NCI-H446 treated with DMSO at 0.1 percent for 48 hours (cell line): ENCODE results near the gene GALR3.
"Not testable (repeated sequence)": the region's sequence is repeated elsewhere in the genome, so short reads cannot be mapped to it uniquely, and the experiment has no call there.

Source experiments
- DNase-seq: peaks from one replicate; lab custom pipeline; 2025; lab: John Stamatoyannopoulos, UW

Gene GALR3, protein sequence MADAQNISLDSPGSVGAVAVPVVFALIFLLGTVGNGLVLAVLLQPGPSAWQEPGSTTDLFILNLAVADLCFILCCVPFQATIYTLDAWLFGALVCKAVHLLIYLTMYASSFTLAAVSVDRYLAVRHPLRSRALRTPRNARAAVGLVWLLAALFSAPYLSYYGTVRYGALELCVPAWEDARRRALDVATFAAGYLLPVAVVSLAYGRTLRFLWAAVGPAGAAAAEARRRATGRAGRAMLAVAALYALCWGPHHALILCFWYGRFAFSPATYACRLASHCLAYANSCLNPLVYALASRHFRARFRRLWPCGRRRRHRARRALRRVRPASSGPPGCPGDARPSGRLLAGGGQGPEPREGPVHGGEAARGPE

DNA sequence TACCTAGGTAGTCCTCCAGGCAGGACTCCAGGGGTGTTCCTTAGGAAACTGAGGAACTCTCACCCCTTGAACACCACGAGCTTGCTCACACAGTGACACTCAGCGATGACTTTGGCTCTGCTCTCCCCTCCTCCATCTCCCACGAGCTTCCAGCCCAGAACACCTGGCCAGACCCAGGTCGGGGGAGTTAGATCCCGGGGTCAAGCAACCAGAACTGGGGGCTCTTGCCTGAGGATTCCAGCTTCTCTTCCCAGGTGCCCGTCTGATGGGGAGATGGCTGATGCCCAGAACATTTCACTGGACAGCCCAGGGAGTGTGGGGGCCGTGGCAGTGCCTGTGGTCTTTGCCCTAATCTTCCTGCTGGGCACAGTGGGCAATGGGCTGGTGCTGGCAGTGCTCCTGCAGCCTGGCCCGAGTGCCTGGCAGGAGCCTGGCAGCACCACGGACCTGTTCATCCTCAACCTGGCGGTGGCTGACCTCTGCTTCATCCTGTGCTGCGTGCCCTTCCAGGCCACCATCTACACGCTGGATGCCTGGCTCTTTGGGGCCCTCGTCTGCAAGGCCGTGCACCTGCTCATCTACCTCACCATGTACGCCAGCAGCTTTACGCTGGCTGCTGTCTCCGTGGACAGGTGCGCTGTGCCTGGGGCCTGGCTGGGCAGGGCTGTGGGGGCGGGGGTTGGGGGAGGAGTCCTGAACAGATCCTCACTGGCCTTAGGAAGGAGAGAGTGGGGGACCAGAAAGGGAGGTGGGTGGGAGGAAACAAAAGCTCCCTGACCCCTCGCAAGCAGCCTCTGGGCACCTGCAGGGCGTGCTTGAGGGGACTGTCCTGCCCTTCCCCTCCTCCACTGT is at the start of gene GALR3:
TSS of gene GALR3 (plus strand) at position 249 of the 852 bp plus-strand sequence. CDS start at position 274, 25 bp downstream.
- no peak for DNase-seq

DNA sequence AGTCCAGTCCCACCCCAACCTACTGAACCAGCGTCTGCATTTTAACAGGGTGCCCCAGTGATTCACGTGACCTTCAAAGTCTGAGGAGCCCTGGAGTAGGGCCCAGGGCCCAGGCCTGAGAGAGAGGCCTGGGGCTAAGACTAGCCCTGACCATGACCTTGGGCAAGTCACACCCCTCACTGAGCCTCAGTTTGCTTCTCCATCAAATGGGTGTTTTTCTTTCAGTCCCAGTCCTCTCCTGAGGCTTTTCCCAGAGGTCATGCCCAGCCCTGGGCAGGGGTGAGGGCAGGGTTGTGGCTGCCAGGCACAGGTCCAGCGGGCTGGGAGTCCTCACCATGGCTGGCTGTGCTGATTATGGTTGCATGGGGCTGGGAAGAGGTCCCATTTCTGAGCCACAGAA is 48.5 kb upstream of the GALR3 start:
- no peak for DNase-seq

DNA sequence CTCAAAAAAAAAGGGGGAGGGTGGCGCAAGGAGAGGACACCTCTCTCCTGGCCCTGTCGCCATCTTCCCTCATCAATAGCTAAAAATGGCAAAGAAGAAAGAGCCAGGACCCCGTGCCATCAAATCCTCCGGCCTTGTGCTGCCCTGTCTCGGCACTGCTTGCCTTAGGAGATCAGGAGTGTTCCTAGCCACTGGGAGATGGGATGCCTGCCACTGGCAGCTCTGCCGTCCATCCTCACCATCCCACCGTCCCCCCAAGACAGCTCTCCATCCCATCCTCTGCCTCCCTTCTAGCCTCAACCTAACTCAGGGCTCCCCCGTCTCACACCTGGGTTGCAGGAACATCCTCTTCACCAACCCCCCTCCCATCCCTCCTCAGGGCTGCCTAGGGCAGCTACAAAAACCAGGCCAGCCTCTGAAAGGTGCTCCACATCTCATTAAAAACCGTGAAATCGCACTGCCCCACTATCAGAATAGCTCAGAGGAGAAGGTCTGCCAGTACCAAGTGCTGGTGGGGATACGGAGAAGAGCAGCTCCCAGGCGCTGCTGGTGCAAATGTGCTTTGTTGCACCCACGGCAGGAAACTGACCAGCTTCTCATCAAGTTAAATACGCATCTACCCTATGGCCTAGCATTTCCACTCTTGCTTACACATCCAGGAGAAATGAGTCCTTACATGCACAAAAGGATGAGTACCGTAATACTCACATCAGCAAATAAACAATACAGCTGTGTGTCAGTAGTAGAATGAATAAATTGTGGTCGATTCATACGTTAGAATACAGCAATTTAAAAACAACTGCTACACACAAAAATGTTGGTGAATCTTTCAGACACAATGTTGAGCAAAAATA is 47.2 kb upstream of the GALR3 start:
- DNase-seq: no peak

DNA sequence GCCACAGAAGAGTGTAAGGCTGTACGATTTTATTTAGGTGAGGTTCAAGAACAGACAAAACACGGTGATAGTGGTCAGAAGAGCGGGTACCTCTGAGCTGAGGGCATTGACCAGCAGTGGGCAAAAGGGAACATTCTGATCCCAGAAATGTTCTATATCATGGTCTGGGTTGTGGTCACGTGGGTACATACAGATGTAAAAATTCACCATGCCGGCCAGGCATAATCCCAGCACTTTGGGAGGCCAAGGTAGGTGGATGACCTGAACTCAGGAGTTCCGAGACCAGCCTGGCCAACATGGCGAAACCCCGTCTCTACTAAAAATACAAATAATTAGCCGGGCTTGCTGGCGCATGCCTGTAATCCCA is 46.6 kb upstream of the GALR3 start:
- DNase-seq: no peak

DNA sequence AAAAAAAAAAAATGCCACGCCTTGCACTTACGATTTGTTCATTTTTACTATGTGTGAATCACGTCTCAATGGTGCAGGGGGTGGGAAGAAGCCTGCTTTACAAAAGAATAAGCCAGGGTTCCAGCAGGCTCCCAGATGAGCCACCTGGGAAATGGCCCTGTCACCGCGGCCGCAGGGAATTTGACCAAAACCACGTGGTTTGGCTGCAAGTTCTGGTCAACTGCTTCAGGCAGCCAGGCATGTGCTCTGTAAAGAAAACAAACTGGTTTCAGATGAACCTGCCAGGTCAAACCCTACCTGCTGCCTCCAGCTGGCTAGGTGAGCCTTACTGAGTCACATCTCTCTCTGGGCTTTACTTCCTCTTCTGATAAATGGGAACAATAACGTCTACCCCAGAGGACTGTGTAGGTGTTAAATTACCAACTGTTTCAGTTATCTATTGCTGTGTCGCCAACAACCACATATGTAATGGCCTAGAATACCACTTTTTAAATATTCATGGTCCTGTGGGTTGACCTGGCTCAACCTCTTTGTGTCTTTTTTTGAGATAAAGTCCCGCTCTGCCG is 46.0 kb upstream of the GALR3 start:
- no peak for DNase-seq

DNA sequence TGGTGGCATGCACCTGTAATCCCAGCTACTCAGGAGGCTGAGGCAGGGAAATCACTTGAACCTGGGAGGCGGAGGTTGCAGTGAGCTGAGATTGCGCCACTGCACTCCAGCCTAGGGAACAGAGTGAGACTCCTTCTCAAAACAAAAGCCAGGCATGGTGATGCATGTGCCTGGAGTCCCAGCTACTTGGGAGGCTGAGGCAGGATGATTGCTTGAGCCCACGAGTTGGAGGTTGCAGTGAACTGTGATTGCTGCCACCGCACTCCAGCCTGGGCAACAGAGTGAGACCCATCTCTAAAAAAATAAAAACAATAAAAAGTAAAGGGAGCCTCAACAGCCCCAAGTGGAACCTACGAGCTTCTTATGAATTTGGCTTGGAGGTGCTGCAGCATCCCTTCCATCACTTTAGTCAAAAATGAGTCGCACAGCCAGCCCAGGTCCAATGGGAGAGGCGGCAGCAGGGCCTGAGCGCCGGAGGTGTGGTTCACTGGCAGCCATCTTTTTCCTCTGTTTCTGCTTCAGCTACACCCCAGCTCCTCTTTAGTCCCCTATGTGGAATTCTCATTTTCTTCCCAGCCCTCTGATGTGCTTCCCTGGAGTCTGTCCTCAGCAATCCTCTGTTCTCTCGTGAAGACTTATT is 44.7 kb upstream of the GALR3 start:
- no peak for DNase-seq

DNA sequence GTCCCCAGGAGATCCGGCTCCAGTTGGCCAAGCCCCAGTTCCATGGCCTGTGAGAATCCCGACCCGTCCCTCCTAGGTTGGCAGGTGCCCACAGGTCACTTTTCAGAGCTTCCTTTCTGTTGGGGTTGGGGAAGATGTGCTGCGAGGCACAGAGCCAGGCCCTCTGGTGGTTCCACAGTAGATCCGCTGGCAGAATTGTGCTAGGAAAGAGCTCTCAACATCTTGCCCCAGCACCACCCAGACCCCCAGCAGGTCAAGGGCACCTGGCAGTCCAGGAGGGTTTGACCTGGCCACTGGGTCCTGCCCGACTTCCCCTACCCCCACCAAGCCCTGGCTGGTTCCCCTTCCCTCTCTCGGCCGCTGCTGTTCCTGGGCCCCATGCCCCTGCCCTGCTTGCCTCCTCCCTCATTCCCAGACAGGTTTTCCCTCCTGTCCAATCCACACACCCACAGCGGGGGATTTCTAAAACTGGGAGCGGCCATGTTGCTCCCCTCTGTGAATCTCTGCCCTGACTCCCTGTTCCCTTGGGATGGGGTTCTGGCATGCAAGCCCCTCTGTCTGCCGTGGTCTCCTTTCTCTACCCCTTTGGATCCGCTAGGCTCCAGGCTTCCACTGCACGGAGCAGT is 41.6 kb upstream of the GALR3 start:
- DNase-seq: no peak

DNA sequence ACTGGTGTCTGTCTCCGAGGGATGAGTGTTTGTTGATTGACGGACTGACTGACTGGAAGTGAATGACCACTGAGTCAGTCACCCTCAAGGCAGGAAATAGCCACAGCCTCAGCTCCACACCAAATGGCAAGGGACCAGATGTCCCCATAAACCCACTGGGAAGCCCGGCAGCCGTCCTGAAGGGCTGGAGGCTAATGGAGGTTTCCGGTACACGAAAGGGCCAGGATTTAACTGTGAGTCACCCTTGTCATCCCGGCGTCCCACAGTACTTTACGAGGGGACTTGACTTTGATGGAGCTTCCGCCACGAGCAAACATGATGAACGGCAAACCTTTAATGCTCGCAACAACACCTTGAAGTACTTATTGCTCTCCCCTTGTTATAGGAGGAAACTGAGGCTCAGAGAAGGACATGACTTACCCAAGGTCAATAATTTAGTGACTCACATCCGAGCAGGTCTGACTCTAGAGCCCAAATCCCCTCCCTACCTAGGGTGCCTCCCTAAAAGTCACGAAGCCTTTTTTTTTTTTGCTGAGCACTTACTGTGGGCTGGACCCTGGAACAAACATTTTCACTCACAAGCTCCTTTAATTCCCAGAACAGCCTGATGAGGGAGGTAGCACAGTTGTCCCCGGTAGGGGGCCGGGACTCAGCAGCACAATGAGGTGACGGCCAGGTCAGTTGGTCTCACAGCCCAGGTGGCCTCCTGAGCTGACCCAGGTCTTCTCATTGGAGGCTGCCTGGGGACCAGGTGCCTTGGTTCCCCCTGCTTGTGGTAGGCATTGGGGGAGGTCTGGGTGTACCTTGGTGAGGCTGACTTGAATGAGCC is 40.6 kb upstream of the GALR3 start:
- DNase-seq: no peak

DNA sequence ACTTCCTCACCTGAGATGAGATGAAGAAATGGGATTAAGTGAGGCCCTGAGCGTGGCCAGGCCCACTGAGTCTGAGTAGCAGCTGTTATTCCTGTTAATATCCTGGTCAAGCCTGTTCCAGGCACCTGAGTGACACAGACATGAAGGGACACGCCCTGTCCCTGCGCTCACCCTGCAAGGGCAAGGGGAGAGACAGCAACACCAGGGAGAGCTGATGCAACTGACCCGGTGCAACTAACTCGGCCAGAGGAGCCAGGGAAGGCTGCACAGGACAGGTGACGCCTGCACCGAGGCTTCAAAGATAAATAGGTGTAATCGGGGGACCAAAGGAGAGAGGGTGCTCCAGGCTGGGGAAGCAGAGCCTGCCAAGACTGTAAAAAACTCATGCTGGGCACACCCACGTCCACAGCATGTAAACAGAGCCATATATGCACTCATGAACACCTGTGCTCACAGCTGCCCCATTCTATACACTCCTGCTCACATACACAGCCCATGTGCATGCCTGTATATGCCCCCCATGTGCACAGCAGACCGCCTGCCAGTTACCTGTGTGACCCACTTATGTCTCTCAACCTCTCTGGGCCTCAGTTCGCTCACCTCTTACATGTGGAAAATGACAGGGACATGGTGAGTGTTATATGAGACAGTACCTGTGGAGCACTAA is 38.2 kb upstream of the GALR3 start:
- no peak for DNase-seq

DNA sequence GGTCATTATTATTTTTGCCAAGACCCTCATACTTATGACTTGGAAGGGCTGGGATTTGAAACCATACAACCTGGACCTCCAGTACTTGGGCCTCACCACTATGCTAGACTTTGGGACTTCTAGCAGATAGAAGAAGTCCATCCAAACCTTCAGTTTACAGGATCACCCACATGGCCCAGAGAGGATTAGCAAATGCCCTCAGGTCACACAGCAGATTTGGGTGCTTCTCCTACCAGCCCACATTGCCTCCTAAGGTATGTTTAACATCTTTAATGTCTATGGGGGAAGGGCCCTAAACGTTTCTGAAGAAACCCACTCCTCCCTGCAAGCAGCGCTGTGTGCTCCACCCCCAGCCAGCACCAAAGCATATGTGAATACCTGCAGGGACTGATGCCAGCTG is 32.9 kb upstream of the GALR3 start:
- DNase-seq: no peak

DNA sequence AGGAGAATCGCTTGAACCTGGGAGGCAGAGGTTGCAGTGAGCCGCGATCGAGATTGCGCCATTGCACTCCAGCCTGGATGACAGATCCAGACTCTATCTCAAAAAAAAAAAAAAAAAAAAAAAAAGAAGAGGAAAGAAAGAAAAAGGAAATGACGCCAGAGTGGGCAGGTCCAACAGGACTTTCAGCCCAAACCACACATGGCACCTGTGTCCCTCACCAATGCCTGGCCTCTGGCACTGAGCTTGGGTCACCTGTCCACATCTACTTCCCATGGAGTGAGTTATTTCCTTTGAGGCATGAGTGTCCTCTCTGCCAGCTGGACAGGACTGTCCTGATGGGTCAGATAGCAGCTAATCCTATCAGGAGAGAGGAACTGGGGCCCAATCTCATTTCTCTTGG is 30.7 kb upstream of the GALR3 start:
- no peak for DNase-seq

DNA sequence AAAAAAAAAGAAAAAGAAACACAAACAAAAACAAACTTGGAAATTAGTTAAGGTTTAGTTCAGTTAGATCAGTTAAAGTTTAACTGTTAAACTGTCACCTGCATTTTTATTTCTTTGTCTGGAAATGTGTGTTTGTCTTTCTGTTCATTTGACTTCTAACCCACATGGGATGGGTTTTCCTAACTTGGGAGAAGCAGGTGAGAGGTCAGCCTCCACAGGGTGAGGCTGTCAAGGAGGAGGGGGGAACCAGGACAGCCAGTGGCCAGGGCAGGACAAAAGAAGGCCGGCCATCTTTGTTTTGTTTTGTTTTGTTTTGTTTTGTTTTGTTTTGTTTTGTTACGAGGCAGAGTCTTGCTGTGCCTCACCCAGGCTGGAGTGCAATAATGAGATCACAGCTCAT is 28.8 kb upstream of the GALR3 start:
- no peak for DNase-seq

DNA sequence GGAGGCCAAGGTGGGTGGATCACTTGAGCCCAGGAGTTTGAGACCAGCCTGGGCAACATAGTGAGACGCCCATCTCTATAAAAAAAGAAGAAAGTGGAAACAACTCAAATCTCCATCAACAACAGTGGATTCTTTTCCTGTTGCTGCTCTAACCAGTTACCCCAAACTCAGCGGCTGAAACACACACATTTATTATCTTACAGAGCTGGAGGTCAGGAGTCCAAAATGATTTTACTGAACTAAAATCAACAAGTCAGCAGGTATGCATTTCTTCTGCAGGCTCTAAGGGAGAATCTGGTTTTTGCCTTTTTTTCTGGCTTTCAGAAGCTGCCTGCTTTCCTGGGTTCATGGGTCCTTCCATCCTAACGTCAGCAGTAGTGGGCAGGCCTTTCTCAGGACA is 27.1 kb upstream of the GALR3 start:
- DNase-seq: no peak

DNA sequence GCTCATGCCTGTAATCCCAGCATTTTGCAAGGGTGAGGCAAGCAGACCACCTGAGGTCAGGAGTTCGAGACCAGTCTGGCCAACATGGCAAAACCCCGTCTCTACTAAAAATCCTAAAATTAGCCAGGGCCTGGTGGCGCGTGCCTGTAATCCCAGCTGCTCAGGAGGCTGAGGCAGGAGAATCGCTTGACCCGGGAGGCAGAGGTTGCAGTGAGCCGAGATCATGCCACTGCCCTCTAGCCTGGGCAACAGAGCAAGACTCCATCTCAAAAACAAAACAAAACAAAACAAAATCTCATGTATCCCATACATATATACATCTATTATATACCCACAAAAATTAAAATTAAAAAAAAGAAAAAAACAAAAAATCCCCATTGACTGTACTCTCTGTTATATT is 25.9 kb upstream of the GALR3 start:
- not testable (repeated sequence) for DNase-seq

DNA sequence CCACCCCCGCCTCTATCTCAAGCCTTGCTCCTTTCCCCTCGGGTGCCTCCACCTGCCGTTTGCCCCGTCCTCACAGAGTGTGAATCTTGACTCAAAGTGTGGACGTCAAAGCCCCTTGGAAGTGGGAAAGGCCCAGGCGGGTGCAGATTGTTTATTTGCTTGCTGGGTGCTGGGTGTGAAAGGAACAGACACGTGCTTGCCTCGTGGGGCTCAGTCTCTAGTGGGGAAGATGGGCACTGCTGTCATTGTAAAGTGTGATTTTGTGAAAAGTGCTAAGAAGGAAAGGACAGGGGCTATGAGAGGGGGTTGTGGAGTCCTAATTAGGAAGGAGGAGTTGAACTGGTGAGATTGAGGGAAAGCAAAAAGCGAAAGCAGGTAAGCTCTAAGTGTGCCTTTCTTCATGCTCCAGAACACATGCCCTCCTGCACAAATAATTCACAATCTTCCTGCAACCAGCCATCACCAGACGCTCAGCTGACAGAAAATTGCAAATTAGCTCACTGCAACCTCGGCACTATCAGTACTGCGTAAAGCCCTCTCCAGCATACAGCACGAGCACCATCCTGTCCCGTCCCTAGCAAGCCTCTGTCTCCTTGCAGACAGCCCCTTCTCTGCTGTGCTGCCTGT is 25.2 kb upstream of the GALR3 start:
- no peak for DNase-seq

DNA sequence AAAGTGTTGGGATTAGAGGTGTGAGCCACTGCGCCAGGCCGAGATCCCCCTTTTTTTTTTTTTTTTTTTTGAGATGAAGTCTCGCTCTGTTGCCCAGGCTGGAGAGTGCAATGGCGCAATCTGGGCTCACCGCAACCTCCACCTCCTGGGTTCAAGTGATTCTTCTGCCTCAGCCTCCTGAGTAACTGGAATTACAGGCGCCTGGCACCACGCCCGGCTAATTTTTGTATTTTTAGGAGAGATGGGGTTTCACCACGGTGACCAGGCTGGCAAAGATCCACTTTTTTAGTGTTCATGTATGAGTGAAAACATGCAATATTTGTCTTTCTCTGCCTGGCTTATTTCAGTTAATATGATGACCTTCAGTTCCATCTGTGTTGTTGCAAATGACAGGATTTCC is 23.2 kb upstream of the GALR3 start:
- not testable (repeated sequence) for DNase-seq

DNA sequence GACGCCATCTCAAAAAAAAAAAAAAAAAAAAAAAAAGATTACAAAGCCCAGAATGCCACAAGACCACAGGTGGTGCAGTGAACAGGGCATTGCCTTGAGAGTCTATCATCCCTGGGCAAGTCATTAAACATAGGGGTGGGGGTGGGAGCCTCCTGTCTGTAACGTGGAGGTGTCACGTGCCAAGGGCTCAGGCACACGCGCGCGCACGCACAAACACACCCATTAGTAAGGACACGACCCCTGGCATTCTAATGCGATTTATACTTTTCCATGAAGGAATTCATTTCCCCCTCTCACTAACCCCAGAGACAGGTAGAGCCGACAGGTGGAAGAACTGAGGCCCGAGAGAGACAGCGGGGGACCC is 21.3 kb upstream of the GALR3 start:
- no peak for DNase-seq

DNA sequence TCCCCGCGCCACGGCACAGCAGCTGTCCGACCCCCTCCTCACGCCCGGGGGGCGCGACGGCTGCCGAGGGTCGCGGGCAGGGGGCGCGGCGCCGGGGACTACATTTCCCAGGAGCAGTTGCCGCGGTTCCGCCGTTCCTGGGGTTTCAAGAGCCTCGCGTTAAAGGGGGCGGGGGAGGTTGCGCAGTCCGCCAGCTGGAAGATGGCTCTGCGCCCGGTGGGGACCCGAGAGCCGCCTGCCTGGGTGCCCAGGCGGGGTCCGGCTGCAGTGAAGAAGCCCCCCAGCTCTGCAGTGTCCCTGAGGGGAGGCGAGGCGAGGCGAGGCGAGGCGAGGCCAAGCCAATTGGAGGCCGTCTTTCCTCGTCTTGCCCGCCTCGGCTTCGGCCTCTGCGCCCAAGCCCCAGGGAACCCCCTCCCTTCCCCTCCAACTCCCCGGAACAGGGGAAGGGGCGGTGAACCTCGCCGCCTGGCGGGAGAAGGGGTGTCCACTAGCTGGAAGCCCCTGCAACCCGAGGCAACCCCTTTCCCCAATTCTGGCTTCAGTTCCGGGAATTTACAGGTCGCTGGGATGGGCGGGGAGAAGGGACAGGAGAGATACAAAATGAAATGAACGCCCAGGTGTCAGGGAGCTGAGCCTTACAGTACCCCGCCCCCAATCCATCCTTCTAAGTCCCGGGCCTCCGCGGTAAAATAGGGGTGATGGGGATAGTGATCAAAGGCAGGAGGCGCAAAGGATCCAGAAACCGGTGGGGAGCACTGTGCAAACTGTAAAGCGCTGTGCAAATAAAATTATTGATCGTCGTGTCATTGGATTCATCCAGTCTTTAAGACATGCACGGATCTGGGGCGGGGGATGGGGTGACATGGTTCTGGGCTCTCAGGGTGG is 20.6 kb upstream of the GALR3 start:
- peak; percentile 34 for DNase-seq
